ENCODE results near the gene TUBGCP3. TPM values are rescaled to one million over a fixed set of nuclear protein-coding genes. Genes with fewer than 3 reads are reported as not detected.

Gene TUBGCP3
- total RNA-seq, 4 donors from 2014 or later = 19.7 to 62.3 (median 38.8) TPM

GRCh38 chr13:112545856-112546255, 42.1 kb downstream of the TUBGCP3 start:
- Histone ChIP-seq H3K27me3 (no peaks in the 10 kb centered on the region), H3K9me3 (no peaks in the 10 kb centered on the region), H3K4me3 (no peak overlapping the region), H3K4me1 (no peaks in the 10 kb centered on the region), H3K36me3 (no peaks in the 10 kb centered on the region), H3K27ac (no peak overlapping the region)
- intact Hi-C loops (cut with DNase I; ENCODE audit: low total_unique reads) = no loop called here
- no peak for DNase-seq
- TF ChIP-seq CTCF (IDR thresholded peaks at IDR 0.05) = no peak
- no peak for TF ChIP-seq POLR2A (IDR thresholded peaks at IDR 0.05)

GRCh38 chr13:112532837-112533745, 54.9 kb downstream of the TUBGCP3 start:
- TF ChIP-seq CTCF (IDR thresholded peaks at IDR 0.05) (no peak), POLR2A (IDR thresholded peaks at IDR 0.05) (no peak)
- no peak for DNase-seq
- Histone ChIP-seq H3K27me3 (no peaks in the 10 kb centered on the region), H3K36me3 (no peaks in the 10 kb centered on the region), H3K4me1 (no peaks in the 10 kb centered on the region), H3K4me3 (no peak overlapping the region), H3K9me3 (no peaks in the 10 kb centered on the region), H3K27ac (no peak overlapping the region)
- intact Hi-C loops (cut with DNase I; ENCODE audit: low total_unique reads) = no loop called here

- TF ChIP-seq CTCF (IDR thresholded peaks at IDR 0.05) (no peak), POLR2A (IDR thresholded peaks at IDR 0.05) (no peak)
- no peak overlapping the region for H3K4me3 ChIP-seq
- intact Hi-C loops (cut with DNase I; ENCODE audit: low total_unique reads) = no loop called here
- H3K27ac ChIP-seq = no peak overlapping the region
- no peaks in the 10 kb centered on the region for H3K36me3 ChIP-seq
- no peaks in the 10 kb centered on the region for H3K9me3 ChIP-seq
- DNase-seq = no peak
- no peaks in the 10 kb centered on the region for H3K4me1 ChIP-seq
- no peaks in the 10 kb centered on the region for H3K27me3 ChIP-seq
Observed at GRCh38 chr13:112531263-112531794, 56.6 kb downstream of the TUBGCP3 start.

- Histone ChIP-seq H3K9me3 (no peaks in the 10 kb centered on the region), H3K4me3 (no peak overlapping the region), H3K27me3 (no peaks in the 10 kb centered on the region), H3K36me3 (no peaks in the 10 kb centered on the region), H3K27ac (no peak overlapping the region), H3K4me1 (no peaks in the 10 kb centered on the region)
- DNase-seq = no peak
- no peak for TF ChIP-seq POLR2A (IDR thresholded peaks at IDR 0.05)
- TF ChIP-seq CTCF (IDR thresholded peaks at IDR 0.05) = no peak
- intact Hi-C loops (cut with DNase I; ENCODE audit: low total_unique reads) = no loop called here
Observed at GRCh38 chr13:112530861-112531260, 57.1 kb downstream of the TUBGCP3 start.

- TF ChIP-seq CTCF (IDR thresholded peaks at IDR 0.05) = no peak
- TF ChIP-seq POLR2A (IDR thresholded peaks at IDR 0.05) = no peak
- no peak overlapping the region for H3K27ac ChIP-seq
- no peaks in the 10 kb centered on the region for H3K27me3 ChIP-seq
- no peaks in the 10 kb centered on the region for H3K9me3 ChIP-seq
- H3K36me3 ChIP-seq = no peaks in the 10 kb centered on the region
- H3K4me1 ChIP-seq = no peaks in the 10 kb centered on the region
- intact Hi-C loops (cut with DNase I; ENCODE audit: low total_unique reads) = no loop called here
- no peak overlapping the region for H3K4me3 ChIP-seq
- no peak for DNase-seq
Observed at GRCh38 chr13:112529216-112529615, 58.7 kb downstream of the TUBGCP3 start.

All from uterus (tissue), 4 donors.